HG02588 (cell line): ENCODE results near the gene GSTT4.
"Not testable (repeated sequence)": the region's sequence is repeated elsewhere in the genome, so short reads cannot be mapped to it uniquely, and the experiment has no call there.

ENCODE experiments used
- ATAC-seq: cut with Tn5 transposase; IDR thresholded peaks from one replicate; pipeline ENCODE4 v1.9.1; 2021; ENCODE audit warnings: mild to moderate bottlenecking, moderate library complexity; ENCODE audit not compliant: unreplicated experiment

GSTT4 gene

DNA sequence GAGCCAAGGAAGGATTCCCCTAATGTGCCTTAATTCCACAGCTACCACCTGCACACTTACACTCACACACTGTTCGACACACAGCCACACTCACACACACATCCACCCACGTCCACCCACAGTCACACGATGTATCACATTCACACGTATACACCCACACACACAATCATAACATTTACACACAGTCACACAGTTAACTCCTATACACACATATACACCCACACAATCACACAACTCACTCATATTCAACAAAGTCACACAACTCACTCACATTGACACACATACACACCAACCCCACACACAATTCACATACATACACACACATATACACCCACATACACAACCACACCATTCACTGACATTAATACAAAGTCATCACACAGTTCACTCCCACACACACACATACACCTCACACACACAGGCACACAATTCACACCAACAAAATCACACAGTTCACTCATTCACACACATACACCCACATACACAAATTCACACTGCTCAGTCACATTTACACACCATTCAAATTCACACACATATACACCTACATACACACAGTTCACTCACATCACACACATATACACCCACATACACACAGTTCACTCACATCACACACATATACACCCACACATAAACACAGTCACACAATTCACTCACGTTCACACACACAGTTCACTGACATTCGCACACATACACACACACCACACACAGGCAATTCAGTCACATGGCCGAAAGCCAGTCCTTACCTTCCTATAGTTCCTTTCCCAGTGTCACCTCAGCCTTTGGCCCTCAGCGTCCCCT is 50.9 kb downstream of the GSTT4 start:
- ATAC-seq = not testable (repeated sequence)

- ATAC-seq = not testable (repeated sequence)
These were observed 51.8 kb downstream of the GSTT4 start for GRCh38 chr22:23953485-23953884.

GRCh38 chr22:23952794-23953405 is 52.4 kb downstream of the GSTT4 start:
- not testable (repeated sequence) for ATAC-seq

GRCh38 chr22:23951383-23951782 is 53.9 kb downstream of the GSTT4 start:
- ATAC-seq = not testable (repeated sequence)

- not testable (repeated sequence) for ATAC-seq
These were observed 55.5 kb downstream of the GSTT4 start for GRCh38 chr22:23949764-23950163.
